ENCODE data around the gene GRAP2.

GRAP2 gene

DNA sequence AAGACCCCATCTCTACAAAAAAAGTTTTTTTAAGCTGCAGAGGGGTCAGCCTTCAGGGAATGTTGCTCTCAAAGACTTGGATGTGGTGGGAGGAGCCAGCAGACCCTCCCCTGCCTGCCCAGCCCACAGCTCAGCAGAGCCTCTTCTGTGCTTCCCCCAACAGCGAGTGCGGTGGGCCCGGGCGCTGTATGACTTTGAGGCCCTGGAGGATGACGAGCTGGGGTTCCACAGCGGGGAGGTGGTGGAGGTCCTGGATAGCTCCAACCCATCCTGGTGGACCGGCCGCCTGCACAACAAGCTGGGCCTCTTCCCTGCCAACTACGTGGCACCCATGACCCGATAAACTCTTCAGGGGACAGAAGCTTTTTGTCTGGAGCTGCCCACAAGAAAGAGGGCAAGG lies 69.9 kb downstream of the GRAP2 start:
- no peak for DNase-seq (ENCODE audit: low read depth)
- TF ChIP-seq, protein P1, sequence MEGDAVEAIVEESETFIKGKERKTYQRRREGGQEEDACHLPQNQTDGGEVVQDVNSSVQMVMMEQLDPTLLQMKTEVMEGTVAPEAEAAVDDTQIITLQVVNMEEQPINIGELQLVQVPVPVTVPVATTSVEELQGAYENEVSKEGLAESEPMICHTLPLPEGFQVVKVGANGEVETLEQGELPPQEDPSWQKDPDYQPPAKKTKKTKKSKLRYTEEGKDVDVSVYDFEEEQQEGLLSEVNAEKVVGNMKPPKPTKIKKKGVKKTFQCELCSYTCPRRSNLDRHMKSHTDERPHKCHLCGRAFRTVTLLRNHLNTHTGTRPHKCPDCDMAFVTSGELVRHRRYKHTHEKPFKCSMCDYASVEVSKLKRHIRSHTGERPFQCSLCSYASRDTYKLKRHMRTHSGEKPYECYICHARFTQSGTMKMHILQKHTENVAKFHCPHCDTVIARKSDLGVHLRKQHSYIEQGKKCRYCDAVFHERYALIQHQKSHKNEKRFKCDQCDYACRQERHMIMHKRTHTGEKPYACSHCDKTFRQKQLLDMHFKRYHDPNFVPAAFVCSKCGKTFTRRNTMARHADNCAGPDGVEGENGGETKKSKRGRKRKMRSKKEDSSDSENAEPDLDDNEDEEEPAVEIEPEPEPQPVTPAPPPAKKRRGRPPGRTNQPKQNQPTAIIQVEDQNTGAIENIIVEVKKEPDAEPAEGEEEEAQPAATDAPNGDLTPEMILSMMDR (conservative IDR thresholded peaks at IDR 0.05; ENCODE audit: low read length) = no peak
- no peak overlapping the region for H3K4me3 ChIP-seq (ENCODE audit: low read length)

DNA sequence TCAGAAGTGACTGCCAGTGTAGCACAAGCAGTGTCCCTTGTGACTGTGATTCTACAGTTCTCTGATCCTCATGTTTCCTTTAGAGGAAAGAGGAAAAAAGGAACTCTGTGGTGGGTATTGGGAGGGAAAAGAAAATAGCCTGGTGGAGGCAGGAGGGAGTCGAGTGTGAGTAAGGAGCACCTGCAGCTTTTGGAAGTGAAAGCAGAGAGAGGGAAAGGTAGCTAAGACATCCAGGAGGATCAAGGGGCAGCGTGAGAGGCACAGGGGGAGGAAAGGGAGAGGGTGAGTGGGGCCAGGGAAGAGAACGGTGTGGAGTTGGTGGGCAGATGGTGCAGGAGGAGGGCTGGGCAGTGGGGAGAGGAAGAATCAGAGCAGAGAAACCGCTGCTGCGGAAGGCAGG lies 71.8 kb downstream of the GRAP2 start:
- no peak for DNase-seq (ENCODE audit: low read depth)
- TF ChIP-seq, protein P1 (conservative IDR thresholded peaks at IDR 0.05; ENCODE audit: low read length) = no peak
- no peak overlapping the region for H3K4me3 ChIP-seq (ENCODE audit: low read length)

DNA sequence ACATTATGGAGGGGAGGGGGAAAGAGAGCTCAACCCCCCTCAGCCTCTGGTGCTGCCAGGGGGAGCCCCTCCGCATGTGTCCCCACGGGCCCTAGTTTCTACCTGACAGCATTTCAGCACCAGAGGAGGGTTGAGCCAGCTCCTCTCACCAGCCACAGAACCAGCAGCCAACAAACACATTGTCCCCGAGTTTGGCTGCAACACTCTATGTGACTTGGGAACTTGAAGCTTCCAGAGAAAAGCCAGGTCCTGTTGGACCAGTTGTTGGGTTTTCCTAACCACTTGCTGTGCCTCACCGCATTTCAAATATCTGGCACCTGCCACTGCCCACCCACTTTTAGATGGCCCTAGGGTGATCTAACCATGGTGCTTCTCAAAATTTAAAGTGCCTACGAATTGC lies 72.8 kb downstream of the GRAP2 start:
- TF ChIP-seq, protein P1 (conservative IDR thresholded peaks at IDR 0.05; ENCODE audit: low read length) = no peak
- no peak for DNase-seq (ENCODE audit: low read depth)
- no peak overlapping the region for H3K4me3 ChIP-seq (ENCODE audit: low read length)

DNA sequence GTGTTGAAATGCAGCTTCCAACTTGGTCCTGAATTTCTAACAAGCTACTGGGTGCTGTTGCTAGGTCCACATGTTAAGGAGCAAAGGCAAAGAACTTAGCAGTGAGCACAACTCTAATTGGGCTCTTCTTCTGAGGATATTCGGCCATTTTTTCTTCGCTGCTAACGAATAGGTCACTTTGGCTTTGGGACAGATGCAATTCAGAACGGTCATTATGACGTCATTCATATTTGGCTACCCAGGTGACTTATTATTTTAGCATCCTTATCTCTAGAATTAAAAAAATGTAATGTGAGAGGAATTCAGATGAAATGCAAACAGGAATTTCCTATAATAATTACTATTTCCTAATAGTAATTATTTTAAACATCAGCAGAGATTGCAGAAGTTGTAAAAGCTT lies 73.2 kb downstream of the GRAP2 start:
- H3K4me3 ChIP-seq (ENCODE audit: low read length) = no peak overlapping the region
- no peak for DNase-seq (ENCODE audit: low read depth)
- TF ChIP-seq, protein P1 (conservative IDR thresholded peaks at IDR 0.05; ENCODE audit: low read length) = no peak

DNA sequence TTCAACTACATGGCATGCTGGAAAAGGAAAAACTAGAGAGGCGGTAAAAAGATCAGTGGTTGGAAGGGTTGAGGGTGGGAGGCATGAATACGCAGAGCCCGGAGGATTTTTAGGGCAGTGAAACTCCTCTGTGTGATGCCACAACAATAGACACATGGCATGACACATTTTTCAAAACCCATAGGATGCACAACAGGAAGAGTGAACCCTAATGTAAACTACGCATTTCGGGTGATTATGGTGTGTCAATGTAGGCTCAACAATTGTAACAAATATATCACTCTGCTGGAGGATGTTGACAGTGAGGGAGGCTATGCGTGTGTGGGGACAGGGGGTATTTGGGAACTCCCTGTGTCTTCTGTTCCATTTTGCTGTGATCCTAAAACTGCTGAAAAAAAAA lies 78.2 kb downstream of the GRAP2 start:
- TF ChIP-seq, protein P1 (conservative IDR thresholded peaks at IDR 0.05; ENCODE audit: low read length) = no peak
- no peak for DNase-seq (ENCODE audit: low read depth)
- no peak overlapping the region for H3K4me3 ChIP-seq (ENCODE audit: low read length)

DNA sequence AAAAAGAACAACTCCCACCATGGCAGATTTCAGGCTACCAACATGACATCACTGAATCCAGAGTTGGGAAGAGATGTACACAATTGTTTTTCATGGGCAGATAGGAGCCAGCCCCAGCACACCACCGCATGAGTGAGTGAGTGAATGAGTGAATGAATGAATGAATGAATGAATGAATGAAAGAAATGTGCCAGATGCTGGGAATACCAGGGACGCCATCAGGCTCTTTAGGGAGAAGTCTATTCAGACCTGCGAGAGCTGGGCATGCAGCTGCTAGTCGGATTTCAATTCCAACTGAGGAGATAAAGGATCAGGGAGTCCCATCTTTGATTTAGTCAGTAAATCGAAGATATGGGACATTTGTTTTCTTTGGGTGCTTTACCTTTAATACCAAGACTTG lies 78.6 kb downstream of the GRAP2 start:
- no peak overlapping the region for H3K4me3 ChIP-seq (ENCODE audit: low read length)
- TF ChIP-seq, protein P1 (conservative IDR thresholded peaks at IDR 0.05; ENCODE audit: low read length) = no peak
- no peak for DNase-seq (ENCODE audit: low read depth)

DNA sequence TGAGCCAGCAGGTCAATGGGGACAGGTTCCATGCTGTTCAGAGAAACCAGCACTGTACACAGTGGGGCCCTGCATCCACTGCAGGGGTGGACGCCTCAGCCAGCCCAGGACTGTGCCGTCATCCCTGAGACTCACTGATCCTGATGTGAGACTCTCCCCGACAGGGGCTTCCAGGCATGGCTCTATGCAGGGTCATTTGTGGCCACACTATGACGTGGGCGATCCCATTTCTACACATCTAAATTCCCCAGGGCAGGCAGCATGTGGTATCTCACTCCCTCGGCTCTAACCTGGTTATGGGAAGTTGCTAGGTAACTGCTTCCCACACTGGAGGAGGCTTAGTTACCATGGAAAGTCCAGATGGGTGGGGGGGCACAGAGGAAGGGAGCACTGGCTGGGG lies 79.7 kb downstream of the GRAP2 start:
- TF ChIP-seq, protein P1 (conservative IDR thresholded peaks at IDR 0.05; ENCODE audit: low read length) = no peak
- H3K4me3 ChIP-seq (ENCODE audit: low read length) = no peak overlapping the region
- DNase-seq (ENCODE audit: low read depth) = no peak
